GM10266 (cell line): ENCODE results near the gene ASPHD2.

Experiments used
- DNase-seq: peaks from one replicate; pipeline ENCODE4 v3.0.0; 2012; ENCODE audit errors: extremely low spot score
- CTCF ChIP-seq: IDR thresholded peaks from 2 replicates; pipeline ENCODE4 v1.5.1; 2012; ENCODE audit warnings: mild to moderate bottlenecking, low read depth; ENCODE audit not compliant: control insufficient read depth, insufficient read depth; ENCODE audit errors: missing control alignments

ASPHD2 gene

GRCh38 chr22:26487996-26488395 is 58.9 kb downstream of the ASPHD2 start:
- TF ChIP-seq CTCF, result no peak
- no peak for DNase-seq

GRCh38 chr22:26489447-26490036 is 60.5 kb downstream of the ASPHD2 start:
- DNase-seq, result no peak
- TF ChIP-seq CTCF, result no peak

- TF ChIP-seq CTCF, result no peak
- no peak for DNase-seq
Measured at GRCh38 chr22:26492220-26492619, 63.2 kb downstream of the ASPHD2 start.

- no peak for DNase-seq
- TF ChIP-seq CTCF, result no peak
Measured at GRCh38 chr22:26494506-26494905, 65.4 kb downstream of the ASPHD2 start.
